Common myeloid progenitor, CD34-positive (primary cell): ENCODE measurements around the gene LST1.
A peak's percentile ranks its signal among the peaks of the same experiment; 100 is the strongest.

Source experiments
- CTCF ChIA-PET: fragments of 350-600 bp; sonication (Branson Sonifier 250); formaldehyde crosslinking; loops from one replicate; lab custom pipeline; 2021; ENCODE audit warnings: antibody characterized with exemption; lab: Charles Lee
- POLR2A ChIA-PET: fragments of 350-600 bp; sonication (Branson Sonifier 250); formaldehyde crosslinking; loops from one replicate; lab custom pipeline; 2021; ENCODE audit warnings: antibody characterized with exemption; lab: Charles Lee
- DNase-seq, 3 donors: peaks; one replicate each; pipeline versions ENCODE4 v3.0.0 to v3.0.0-alpha.2; 2013
- H3K27ac ChIP-seq, 2 experiments: 1 replicate in 1 of 2; 2 replicates in 1 of 2; pipeline ENCODE4 v1.7.0; 2013; ENCODE audit warnings: inconsistent platforms in 2 of 2, low read length in 2 of 2, mild to moderate bottlenecking in 2 of 2, low read depth in 1 of 2, moderate library complexity in 1 of 2; ENCODE audit not compliant: severe bottlenecking in 2 of 2, insufficient read depth in 1 of 2, poor library complexity in 1 of 2
- H3K27me3 ChIP-seq, 5 experiments: replicated peaks in 2 of 5; 1 replicate in 3 of 5; 2 replicates in 2 of 5; pipeline versions ENCODE4 v1.6.1 to v1.7.0; 2013; ENCODE audit warnings: low read length in 4 of 5, mild to moderate bottlenecking in 2 of 5, moderate library complexity in 2 of 5, inconsistent platforms in 1 of 5; ENCODE audit not compliant: insufficient read depth in 5 of 5, control insufficient read depth in 4 of 5
- H3K36me3 ChIP-seq, 4 experiments: 1 replicate in 2 of 4; 2 replicates in 2 of 4; pipeline versions ENCODE4 v1.6.1 to v1.7.0; 2013; ENCODE audit warnings: low read length in 3 of 4, control low read depth in 1 of 4, mild to moderate bottlenecking in 1 of 4; ENCODE audit not compliant: control insufficient read depth in 4 of 4, insufficient read depth in 4 of 4
- H3K4me1 ChIP-seq, 4 experiments: 1 replicate in 3 of 4; 2 replicates in 1 of 4; pipeline versions ENCODE4 v1.6.1 to v1.7.1; 2013; ENCODE audit warnings: low read length in 3 of 4, mild to moderate bottlenecking in 3 of 4, control low read depth in 1 of 4, inconsistent platforms in 1 of 4, moderate library complexity in 1 of 4; ENCODE audit not compliant: control insufficient read depth in 4 of 4, insufficient read depth in 4 of 4; ENCODE audit errors: control extremely low read depth in 1 of 4
- H3K4me3 ChIP-seq, 7 experiments: 1 replicate in 4 of 7; 2 replicates in 3 of 7; pipeline versions ENCODE4 v1.5.1 to v1.7.0; 2013; ENCODE audit warnings: mild to moderate bottlenecking in 7 of 7, low read length in 6 of 7, moderate library complexity in 6 of 7, inconsistent platforms in 2 of 7, low read depth in 2 of 7, control low read depth in 1 of 7; ENCODE audit not compliant: insufficient read depth in 4 of 7, control insufficient read depth in 1 of 7; ENCODE audit errors: extremely low read depth in 1 of 7
- H3K9me3 ChIP-seq, 5 experiments: 1 replicate in 4 of 5; 2 replicates in 1 of 5; pipeline versions ENCODE4 v1.6.1 to v1.7.1; 2013; ENCODE audit warnings: low read length in 4 of 5, mild to moderate bottlenecking in 2 of 5, inconsistent platforms in 1 of 5, low read depth in 1 of 5, moderate library complexity in 1 of 5; ENCODE audit not compliant: control insufficient read depth in 4 of 5, insufficient read depth in 2 of 5; ENCODE audit errors: control extremely low read depth in 1 of 5
- WGBS: methylation state at CpG from one replicate; pipeline ENCODE4 v1.1.5; 2013; ENCODE audit not compliant: insufficient coverage; 5-methylcytosine and 5-hydroxymethylcytosine counted together

LST1 gene

DNA sequence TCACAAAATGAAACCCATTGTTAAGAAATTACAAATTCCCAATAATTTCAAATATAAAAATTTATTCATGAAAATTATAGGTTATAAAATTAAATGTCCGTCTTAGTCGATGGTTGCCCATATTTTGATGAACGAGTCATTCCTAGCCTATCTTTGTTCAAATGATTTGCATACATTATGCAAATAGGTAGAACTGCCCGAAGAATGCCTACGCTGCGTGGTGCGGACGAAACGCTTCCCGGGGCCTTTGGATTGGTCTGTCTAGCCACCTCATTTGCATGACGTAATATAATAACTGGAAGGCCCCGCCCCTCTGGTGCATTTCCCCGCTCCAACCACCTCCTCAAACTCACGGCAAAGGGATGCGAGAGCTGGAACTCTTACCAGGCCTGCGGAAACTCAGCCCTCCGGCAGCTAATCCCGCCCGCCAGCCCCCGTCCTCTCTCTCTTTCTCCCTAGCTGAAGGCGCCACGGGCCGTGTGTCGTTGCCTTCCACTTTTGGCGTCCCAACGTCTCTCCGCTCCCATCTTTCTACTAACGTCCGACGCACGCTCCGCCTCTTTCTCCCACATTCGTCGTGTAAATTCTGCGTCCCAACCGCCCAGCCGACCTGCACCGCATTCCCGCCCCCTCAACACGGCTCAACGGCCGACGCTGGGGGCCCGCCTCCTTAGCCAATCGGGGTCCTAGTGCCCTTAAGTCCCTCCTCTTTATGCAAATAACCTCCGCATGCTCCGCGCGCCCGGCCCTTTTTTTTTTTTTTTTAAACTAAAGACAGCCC lies 33.9 kb downstream of the LST1 start:
- H3K9me3 ChIP-seq = no peaks in the 10 kb centered on the region
- ChIA-PET POLR2A (interaction anchor here (0.6 to 2.8 kb wide), 4 partner anchors 11 to 118 kb away, joined by 3 to 19 read pairs (median 6); partner anchors contain the start of gene BAG6), CTCF (interaction anchor here (0.6 kb wide), 1 partner anchor 350 kb away, joined by 3 read pairs; no protein-coding TSS in a partner anchor)
- no peaks in the 10 kb centered on the region for H3K27me3 ChIP-seq
- H3K4me1 ChIP-seq = peaks cover 25 to 54% (median 47%) of the 10 kb centered on the region in 4 experiments
- under 1% methylated on average over 34 of the region's 50 CpGs for WGBS
- peaks cover 5 to 39% (median 21%) of the 10 kb centered on the region in 4 experiments for H3K36me3 ChIP-seq
- H3K4me3 ChIP-seq = peak overlapping the region; percentile 29 to 95 (median 78)
- DNase-seq = peak; percentile 99 to 100 (median 99)
- H3K27ac ChIP-seq = peak overlapping the region; percentile 94 to 97

- peaks cover 25 to 46% (median 40%) of the 10 kb centered on the region in 4 experiments for H3K4me1 ChIP-seq
- no peaks in the 10 kb centered on the region for H3K27me3 ChIP-seq
- ChIA-PET CTCF (interaction anchor here (3.0 kb wide), 1 partner anchor 31 kb away, joined by 12 read pairs; the partner anchor contains the start of gene BAG6), POLR2A (interaction anchor here (0.9 to 2.8 kb wide), 3 partner anchors 11 to 31 kb away, joined by 3 to 19 read pairs (median 8); partner anchors contain the start of gene BAG6)
- peaks cover 10 to 46% (median 28%) of the 10 kb centered on the region in 4 experiments for H3K36me3 ChIP-seq
- H3K4me3 ChIP-seq = peak within 1 kb of the TSS; percentile 79 to 95 (median 88)
- peak in 2 of 3 donors; percentile 80 to 85 for DNase-seq
- no peaks in the 10 kb centered on the region for H3K9me3 ChIP-seq
- 0% methylated on average over 29 of the region's 67 CpGs for WGBS
- peak within 1 kb of the TSS; percentile 94 to 97 for H3K27ac ChIP-seq
These were observed 34.7 kb downstream of the LST1 start, which contains the start of gene PRRC2A for GRCh38 chr6:31620586-31621319. Gene PRRC2A (plus strand): TSS chr6:31620715. CDS start chr6:31622790, 2,075 bp downstream.

DNA sequence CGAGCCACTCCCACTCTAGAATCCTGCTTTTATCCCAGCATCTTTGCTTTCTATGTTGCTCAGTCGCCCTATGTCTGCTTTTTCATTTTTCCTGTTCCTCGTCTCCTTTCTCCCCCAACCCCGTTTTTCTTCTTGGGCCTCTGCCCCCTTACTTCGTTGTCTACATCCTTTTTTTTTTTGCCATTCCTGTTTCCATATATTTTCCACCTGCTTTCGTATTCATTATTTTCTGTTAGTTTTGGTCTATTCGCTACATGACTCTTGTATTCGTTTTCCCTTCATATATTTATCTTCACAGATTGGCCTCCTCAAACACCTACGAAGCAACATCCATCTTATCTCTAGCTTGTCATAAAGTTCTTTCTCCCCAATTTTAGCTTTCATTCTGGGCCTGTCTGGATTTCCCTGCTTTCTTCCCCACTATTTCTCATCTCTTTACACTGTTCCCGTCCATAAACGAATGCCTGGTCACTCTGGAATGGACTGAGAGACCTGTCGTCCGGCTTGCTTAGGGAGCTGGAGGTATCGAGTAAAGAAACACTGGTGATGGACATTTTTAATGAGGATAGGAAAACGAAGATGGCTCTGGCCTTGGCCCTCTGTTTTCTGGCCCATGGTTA lies 35.4 kb downstream of the LST1 start:
- DNase-seq = no peak
- peaks cover 11 to 52% (median 34%) of the 10 kb centered on the region in 4 experiments for H3K36me3 ChIP-seq
- H3K4me3 ChIP-seq = peak overlapping the region; percentile 79 to 95 (median 88)
- H3K27me3 ChIP-seq = no peaks in the 10 kb centered on the region
- CTCF ChIA-PET = interaction anchor here (1.3 to 3.0 kb wide), 4 partner anchors 14 to 31 kb away, joined by 3 to 15 read pairs (median 8); partner anchors contain the start of gene BAG6
- POLR2A ChIA-PET = interaction anchor here (0.6 to 2.8 kb wide), 3 partner anchors 12 to 199 kb away, joined by 3 to 19 read pairs (median 8); partner anchors contain the start of gene BAG6
- H3K27ac ChIP-seq = peak overlapping the region; percentile 92 to 96
- H3K4me1 ChIP-seq = peaks cover 24 to 42% (median 34%) of the 10 kb centered on the region in 4 experiments
- 36% methylated on average over 14 of the region's 15 CpGs for WGBS
- H3K9me3 ChIP-seq = no peaks in the 10 kb centered on the region

DNA sequence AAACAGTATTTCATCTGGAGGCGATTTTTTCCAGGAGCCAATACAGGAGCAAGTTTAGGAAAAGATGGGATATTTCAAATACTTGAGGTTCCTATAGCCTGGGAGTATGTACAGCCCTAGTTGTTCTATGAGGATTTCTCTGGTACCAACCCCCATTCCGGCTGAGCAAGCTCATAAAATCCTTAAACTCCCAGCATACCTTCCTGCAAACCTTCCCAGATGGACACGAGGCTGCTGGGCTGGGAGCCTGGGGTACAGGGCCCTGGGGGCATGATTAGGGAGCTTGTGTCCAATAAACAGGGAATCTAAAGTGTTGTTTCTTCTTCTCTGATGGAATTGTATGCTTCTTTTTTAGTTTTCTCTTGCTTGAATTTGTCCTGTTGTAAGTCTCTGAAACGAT lies 35.9 kb downstream of the LST1 start:
- Histone ChIP-seq H3K9me3 (no peaks in the 10 kb centered on the region), H3K4me3 (peak overlapping the region in 6 of 7 experiments; percentile 79 to 95 (median 90)), H3K36me3 (peaks cover 13 to 52% (median 40%) of the 10 kb centered on the region in 4 experiments), H3K4me1 (peaks cover 18 to 37% (median 28%) of the 10 kb centered on the region in 4 experiments), H3K27ac (peak overlapping the region; percentile 92 to 96), H3K27me3 (no peaks in the 10 kb centered on the region)
- DNase-seq = no peak
- POLR2A ChIA-PET = interaction anchor here (0.6 to 2.8 kb wide), 2 partner anchors 30 to 198 kb away, joined by 3 to 19 read pairs; partner anchors contain the start of gene BAG6
- WGBS = 76% methylated on average over 3 of the region's 4 CpGs
- CTCF ChIA-PET = interaction anchor here (1.0 to 3.0 kb wide), 7 partner anchors 11 to 76 kb away, joined by 3 to 15 read pairs (median 4); partner anchors contain the start of gene BAG6

DNA sequence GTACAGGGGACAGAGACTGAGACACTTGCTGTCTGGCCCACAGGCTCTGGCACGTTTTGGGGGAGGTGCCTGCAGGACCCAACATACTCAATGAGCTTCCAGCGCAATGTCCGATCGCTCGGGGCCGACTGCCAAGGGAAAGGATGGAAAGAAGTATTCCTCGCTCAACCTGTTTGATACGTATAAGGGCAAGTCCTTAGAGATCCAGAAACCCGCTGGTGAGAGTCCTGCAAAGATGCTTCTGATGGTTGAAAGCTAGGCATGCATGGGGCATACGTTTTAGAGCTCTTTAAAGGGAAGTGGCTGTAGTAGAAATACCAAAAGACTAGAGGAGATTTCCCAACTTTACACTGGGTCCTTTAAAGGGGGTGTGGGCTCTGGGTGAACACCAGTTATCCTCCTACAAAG lies 36.6 kb downstream of the LST1 start:
- Histone ChIP-seq H3K27ac (peak overlapping the region in 1 of 2 experiments; percentile 96), H3K4me3 (peak overlapping the region in 2 of 7 experiments; percentile 92), H3K4me1 (peaks cover 16 to 30% (median 23%) of the 10 kb centered on the region in 4 experiments), H3K27me3 (no peaks in the 10 kb centered on the region), H3K9me3 (no peaks in the 10 kb centered on the region), H3K36me3 (peaks cover 16 to 57% (median 46%) of the 10 kb centered on the region in 4 experiments)
- DNase-seq = no peak
- ChIA-PET POLR2A (interaction anchor here (0.6 to 2.8 kb wide), 3 partner anchors 10 to 29 kb away, joined by 3 to 19 read pairs (median 5); partner anchors contain the start of gene BAG6), CTCF (interaction anchor here (0.6 to 3.0 kb wide), 10 partner anchors 11 to 1236 kb away, joined by 3 to 15 read pairs (median 4); partner anchors contain the start of gene BAG6)
- 91% methylated on average over 9 of the region's 10 CpGs for WGBS

GRCh38 chr6:31624070-31624469 lies 38.0 kb downstream of the LST1 start:
- CTCF ChIA-PET = interaction anchor here (1.1 to 3.0 kb wide), 2 partner anchors 13 to 28 kb away, joined by 3 to 12 read pairs; partner anchors contain the start of gene BAG6
- peaks cover 28 to 71% (median 58%) of the 10 kb centered on the region in 4 experiments for H3K36me3 ChIP-seq
- DNase-seq = no peak
- peaks cover 16 to 22% (median 19%) of the 10 kb centered on the region in 4 experiments for H3K4me1 ChIP-seq
- POLR2A ChIA-PET = no interaction called here
- H3K4me3 ChIP-seq = no peak overlapping the region
- no peaks in the 10 kb centered on the region for H3K9me3 ChIP-seq
- H3K27ac ChIP-seq = no peak overlapping the region
- WGBS = no CpG with 5 or more reads among the region's 10 CpGs
- no peaks in the 10 kb centered on the region for H3K27me3 ChIP-seq
